Testis (tissue), 3 donors: ENCODE measurements around the gene SPEN. TPM values are rescaled to one million over a fixed set of nuclear protein-coding genes. Genes with fewer than 3 reads are reported as not detected.

Experiments used
- DNase-seq: peaks from one replicate; pipeline ENCODE4 v3.0.0-alpha.2; 2019
- H3K27ac ChIP-seq, 2 donors: fragments of 200-600 bp; sonication (generic); one replicate each; pipeline ENCODE4 v1.5.1; 2019
- H3K27me3 ChIP-seq: fragments of 200-600 bp; sonication (generic); one replicate; pipeline ENCODE4 v1.5.1; 2019
- H3K36me3 ChIP-seq: fragments of 200-600 bp; sonication (generic); one replicate; pipeline ENCODE4 v1.5.1; 2017; ENCODE audit warnings: low read depth; ENCODE audit errors: missing control alignments
- H3K4me1 ChIP-seq: fragments of 200-600 bp; sonication (generic); one replicate; pipeline ENCODE4 v1.5.1; 2019
- H3K4me3 ChIP-seq, 2 donors: fragments of 200-600 bp; sonication (generic); one replicate each; pipeline ENCODE4 v1.5.1; 2017 to 2019
- H3K9me3 ChIP-seq: fragments of 200-600 bp; sonication (generic); one replicate; pipeline ENCODE4 v1.5.1; 2017
- POLR2A ChIP-seq: fragments of 450-650 bp; IDR thresholded peaks from one replicate; pipeline ENCODE4 v1.6.1; 2017; ENCODE audit warnings: antibody characterized with exemption, mild to moderate bottlenecking, moderate library complexity
- WGBS, 2 donors: methylation state at CpG; one replicate each; pipeline ENCODE4 v1.1.5; 2018; 5-methylcytosine and 5-hydroxymethylcytosine counted together
- intact Hi-C: fragments of 100-400 bp; cut with DNase I; formaldehyde crosslinking; loops from one replicate; pipeline ENCODE4 v1.15.1; 2023; ENCODE audit warnings: low total_unique reads
- polyA plus RNA-seq: library from polyadenylated mRNA; stranded (reverse); fragments of 350-450 nt; fragmentation: Illumina TruSeq; extraction: RNeasy Lipid Tissue Mini Kit (QIAGEN cat#74804); gene quantifications from one replicate; pipeline ENCODE4 v1.2.3, GENCODE V29; 2014; ENCODE audit warnings: low read depth, low replicate concordance; ENCODE audit not compliant: insufficient read depth
- total RNA-seq, 2 donors: library from RNA; depleted of rRNA; stranded (reverse); fragments of >200 nt; gene quantifications; one replicate each; pipeline ENCODE4 v1.2.3, GENCODE V29; 2016
- TF ChIP-seq, protein P1 (sequence below), 3 experiments: fragments of 450-650 bp in 2 of 3; fragments of 200-600 bp in 1 of 3; sonication (generic) in 1 of 3; IDR thresholded peaks; one replicate each; pipeline ENCODE4 v1.5.1; 2016 to 2019; ENCODE audit warnings: antibody characterized with exemption in 3 of 3, mild to moderate bottlenecking in 2 of 3, moderate library complexity in 1 of 3

Gene SPEN
- total and polyA plus RNA-seq, 3 donors from 2014 or later = 53.2 to 60.6 (median 54.8) TPM

DNA sequence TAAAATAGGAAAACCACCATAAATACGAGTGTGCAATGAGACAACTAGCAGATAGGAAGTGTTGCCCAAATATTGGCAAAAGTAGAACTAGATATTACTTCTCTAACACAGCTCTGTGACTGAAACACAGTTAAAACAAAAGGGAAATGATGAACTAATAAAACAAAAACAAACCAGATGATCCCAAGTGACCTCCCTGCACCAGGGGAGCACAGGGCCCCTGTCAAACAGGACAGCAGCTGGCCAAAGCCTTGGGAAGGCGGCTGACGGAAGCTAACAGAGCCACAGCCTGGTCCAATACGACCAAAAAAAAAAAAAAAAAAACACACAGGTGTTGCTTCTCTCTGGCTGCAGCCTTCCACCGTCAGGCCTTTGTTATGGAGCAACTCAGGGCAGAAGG lies 110.6 kb downstream of the SPEN start:
- WGBS, 2 donors = 76 to 77% methylated on average over 5 of the region's 5 CpGs
- intact Hi-C loops = no loop called here

DNA sequence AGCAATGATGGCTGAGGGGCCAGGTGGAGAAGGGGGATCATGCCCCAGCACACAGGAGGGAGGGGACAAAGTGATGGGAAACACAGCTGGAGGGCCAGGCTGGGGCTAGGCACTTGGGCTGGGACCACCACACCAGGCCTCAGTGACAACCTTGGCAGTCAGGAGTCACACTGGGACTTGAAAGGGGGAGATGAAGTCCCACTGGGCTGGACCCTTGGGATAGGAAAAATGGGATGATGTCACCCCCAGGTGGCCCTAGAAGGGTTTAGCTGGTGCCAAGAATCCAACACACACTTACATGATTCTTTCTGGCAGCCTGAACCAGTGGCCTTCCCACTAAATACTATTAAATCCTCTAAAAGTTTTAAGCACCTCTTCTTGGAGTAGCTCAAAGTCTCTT lies 111.3 kb downstream of the SPEN start:
- intact Hi-C loops = no loop called here
- Histone ChIP-seq H3K27ac (no peak overlapping the region), H3K9me3 (no peaks in the 10 kb centered on the region), H3K4me1 (peaks cover 19% of the 10 kb centered on the region), H3K4me3 (no peak overlapping the region), H3K36me3 (no peaks in the 10 kb centered on the region), H3K27me3 (no peaks in the 10 kb centered on the region)
- TF ChIP-seq, protein P1, sequence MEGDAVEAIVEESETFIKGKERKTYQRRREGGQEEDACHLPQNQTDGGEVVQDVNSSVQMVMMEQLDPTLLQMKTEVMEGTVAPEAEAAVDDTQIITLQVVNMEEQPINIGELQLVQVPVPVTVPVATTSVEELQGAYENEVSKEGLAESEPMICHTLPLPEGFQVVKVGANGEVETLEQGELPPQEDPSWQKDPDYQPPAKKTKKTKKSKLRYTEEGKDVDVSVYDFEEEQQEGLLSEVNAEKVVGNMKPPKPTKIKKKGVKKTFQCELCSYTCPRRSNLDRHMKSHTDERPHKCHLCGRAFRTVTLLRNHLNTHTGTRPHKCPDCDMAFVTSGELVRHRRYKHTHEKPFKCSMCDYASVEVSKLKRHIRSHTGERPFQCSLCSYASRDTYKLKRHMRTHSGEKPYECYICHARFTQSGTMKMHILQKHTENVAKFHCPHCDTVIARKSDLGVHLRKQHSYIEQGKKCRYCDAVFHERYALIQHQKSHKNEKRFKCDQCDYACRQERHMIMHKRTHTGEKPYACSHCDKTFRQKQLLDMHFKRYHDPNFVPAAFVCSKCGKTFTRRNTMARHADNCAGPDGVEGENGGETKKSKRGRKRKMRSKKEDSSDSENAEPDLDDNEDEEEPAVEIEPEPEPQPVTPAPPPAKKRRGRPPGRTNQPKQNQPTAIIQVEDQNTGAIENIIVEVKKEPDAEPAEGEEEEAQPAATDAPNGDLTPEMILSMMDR (IDR thresholded peaks at IDR 0.05) = no peak
- no peak for TF ChIP-seq POLR2A
- no peak for DNase-seq

More for the DNA sequence above, 110.6 kb downstream of the SPEN start:
- no peak for TF ChIP-seq POLR2A
- TF ChIP-seq, protein P1 (IDR thresholded peaks at IDR 0.05) = no peak
- Histone ChIP-seq H3K27me3 (no peaks in the 10 kb centered on the region), H3K36me3 (no peaks in the 10 kb centered on the region), H3K27ac (no peak overlapping the region), H3K9me3 (no peaks in the 10 kb centered on the region), H3K4me3 (no peak overlapping the region), H3K4me1 (peaks cover 22% of the 10 kb centered on the region)
- DNase-seq = no peak

DNA sequence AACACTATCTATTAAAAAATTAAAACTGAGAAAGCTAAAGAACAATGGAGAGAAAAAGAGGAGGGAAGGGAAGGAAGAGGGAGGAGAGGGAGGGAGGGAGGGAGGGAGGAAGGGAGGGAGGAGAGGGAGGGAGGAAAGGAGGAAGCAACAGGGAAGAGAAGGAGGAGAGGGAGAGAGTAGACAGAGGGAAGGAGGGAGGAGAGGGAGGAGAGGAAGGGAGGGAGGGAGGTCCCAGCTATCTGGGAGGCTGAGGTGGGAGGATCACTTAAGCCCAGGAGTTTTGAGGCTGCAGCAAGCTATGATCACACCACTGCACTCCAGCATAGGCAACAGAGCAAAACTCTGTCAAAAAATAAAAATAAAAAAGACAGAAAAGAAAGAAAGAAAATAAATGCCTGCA lies 111.9 kb downstream of the SPEN start:
- H3K4me1 ChIP-seq = peaks cover 13% of the 10 kb centered on the region
- no peaks in the 10 kb centered on the region for H3K36me3 ChIP-seq
- intact Hi-C loops = no loop called here
- H3K9me3 ChIP-seq = no peaks in the 10 kb centered on the region
- no peaks in the 10 kb centered on the region for H3K27me3 ChIP-seq
- DNase-seq = no peak
- H3K4me3 ChIP-seq = no peak overlapping the region
- H3K27ac ChIP-seq = no peak overlapping the region
- TF ChIP-seq, protein P1 (IDR thresholded peaks at IDR 0.05) = no peak
- no peak for TF ChIP-seq POLR2A

DNA sequence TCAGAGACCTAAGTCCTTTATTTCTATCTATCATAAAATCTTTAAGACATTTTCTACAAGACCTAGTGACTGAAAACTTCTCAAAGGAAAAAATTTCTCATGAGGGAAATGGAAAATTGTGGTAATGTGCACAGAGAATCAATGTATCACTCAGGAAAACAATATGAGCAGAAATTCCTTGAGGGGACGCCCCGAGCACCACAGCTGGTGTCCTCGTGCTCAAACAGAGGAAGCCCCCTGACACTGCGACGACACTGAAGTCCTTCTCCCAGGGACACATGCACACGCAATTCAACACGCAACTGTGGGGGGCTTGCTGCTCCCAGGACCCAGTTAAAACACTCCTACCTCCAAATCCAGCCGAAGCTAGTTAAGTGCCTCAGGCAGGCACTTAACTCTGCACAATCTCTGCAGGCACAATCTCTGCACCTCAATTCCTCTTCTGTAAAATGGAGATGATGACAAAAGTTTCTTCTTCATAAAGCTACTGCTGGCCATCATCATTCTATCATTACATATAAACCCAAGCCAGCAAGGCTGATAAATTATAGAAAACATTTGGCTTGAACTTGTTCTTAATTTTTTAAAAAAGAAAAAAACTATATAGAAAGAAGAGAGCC lies 112.4 kb downstream of the SPEN start:
- H3K36me3 ChIP-seq = no peaks in the 10 kb centered on the region
- H3K4me3 ChIP-seq = no peak overlapping the region
- 78 to 87% methylated on average over 8 of the region's 8 CpGs for WGBS, 2 donors
- peaks cover 13% of the 10 kb centered on the region for H3K4me1 ChIP-seq
- H3K27ac ChIP-seq = no peak overlapping the region
- TF ChIP-seq POLR2A = no peak
- TF ChIP-seq, protein P1 (IDR thresholded peaks at IDR 0.05) = no peak
- intact Hi-C loops = no loop called here
- H3K9me3 ChIP-seq = no peaks in the 10 kb centered on the region
- H3K27me3 ChIP-seq = no peaks in the 10 kb centered on the region
- DNase-seq = no peak

DNA sequence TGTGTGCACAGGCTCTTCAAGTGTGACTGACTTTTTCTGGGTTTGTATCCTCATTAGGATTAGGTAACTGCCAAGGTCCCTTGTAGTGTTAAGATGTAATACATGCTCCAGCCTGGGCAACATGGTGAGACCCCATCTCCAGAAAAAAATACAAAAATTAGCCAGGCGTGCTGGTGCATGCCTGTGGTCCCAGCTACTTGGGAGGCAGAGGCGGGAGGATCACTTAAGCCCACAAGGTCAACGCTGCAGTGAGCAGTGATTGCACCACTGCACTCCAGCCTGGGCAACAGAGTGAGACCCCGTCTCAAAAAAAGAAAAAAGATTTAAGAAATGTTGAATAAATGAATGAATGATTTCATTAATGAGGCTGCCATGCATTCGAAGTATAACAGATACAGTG lies 113.3 kb downstream of the SPEN start:
- H3K36me3 ChIP-seq = no peaks in the 10 kb centered on the region
- H3K27ac ChIP-seq = no peak overlapping the region
- TF ChIP-seq, protein P1 (IDR thresholded peaks at IDR 0.05) = no peak
- TF ChIP-seq POLR2A = no peak
- WGBS, 2 donors = 90 to 93% methylated on average over 5 of the region's 5 CpGs
- H3K27me3 ChIP-seq = no peaks in the 10 kb centered on the region
- intact Hi-C loops = no loop called here
- DNase-seq = no peak
- no peak overlapping the region for H3K4me3 ChIP-seq
- H3K4me1 ChIP-seq = peaks cover 14% of the 10 kb centered on the region
- no peaks in the 10 kb centered on the region for H3K9me3 ChIP-seq
